Parathyroid adenoma (tissue), 2 donors: ENCODE data around the gene PIK3R3.

Experiments
- H2AFZ ChIP-seq: fragments of 300-600 bp; sonication (generic); one replicate; pipeline ENCODE4 v1.7.0; 2017; ENCODE audit warnings: antibody characterized with exemption, mild to moderate bottlenecking
- H3K27ac ChIP-seq: fragments of 300-600 bp; sonication (generic); one replicate; pipeline ENCODE4 v1.7.0; 2017
- H3K27me3 ChIP-seq: fragments of 300-600 bp; sonication (generic); one replicate; pipeline ENCODE4 v1.7.0; 2017; ENCODE audit warnings: low read length; ENCODE audit not compliant: control insufficient read depth, insufficient read depth
- H3K36me3 ChIP-seq: fragments of 300-600 bp; sonication (generic); one replicate; pipeline ENCODE4 v1.7.0; 2017; ENCODE audit warnings: low read length; ENCODE audit not compliant: control insufficient read depth, insufficient read depth
- H3K4me1 ChIP-seq: fragments of 300-600 bp; sonication (generic); one replicate; pipeline ENCODE4 v1.7.0; 2017; ENCODE audit warnings: control low read depth
- H3K4me2 ChIP-seq: fragments of 300-600 bp; sonication (generic); one replicate; pipeline ENCODE4 v1.7.0; 2017; ENCODE audit warnings: low read length
- H3K4me3 ChIP-seq: fragments of 300-600 bp; sonication (generic); one replicate; pipeline ENCODE4 v1.7.0; 2017; ENCODE audit warnings: low read depth, low read length
- H3K79me2 ChIP-seq: fragments of 300-600 bp; sonication (generic); one replicate; pipeline ENCODE4 v1.7.0; 2017; ENCODE audit warnings: control low read depth
- H3K9ac ChIP-seq: fragments of 300-600 bp; sonication (generic); one replicate; pipeline ENCODE4 v1.7.0; 2017; ENCODE audit warnings: mild to moderate bottlenecking
- H3K9me3 ChIP-seq: fragments of 300-600 bp; sonication (generic); one replicate; pipeline ENCODE4 v1.7.0; 2017; ENCODE audit warnings: low read length; ENCODE audit not compliant: control insufficient read depth
- CTCF ChIP-seq: fragments of 300-600 bp; sonication (generic); IDR thresholded peaks from one replicate; pipeline ENCODE4 v1.7.0; 2017; ENCODE audit warnings: antibody characterized with exemption, mild to moderate bottlenecking
- donor health status: primary hyperparathyroidism.

Gene PIK3R3

GRCh38 chr1:46166521-46167462 is 34.4 kb upstream of the PIK3R3 start:
- peaks cover 10% of the 10 kb centered on the region for H3K4me1 ChIP-seq
- H3K27me3 ChIP-seq: no peaks in the 10 kb centered on the region
- TF ChIP-seq CTCF: no peak
- H3K36me3 ChIP-seq: no peaks in the 10 kb centered on the region
- H2AFZ ChIP-seq: peak overlapping the region; percentile 22
- peak overlapping the region; percentile 84 for H3K27ac ChIP-seq
- peak overlapping the region; percentile 27 for H3K4me3 ChIP-seq
- H3K9me3 ChIP-seq: no peaks in the 10 kb centered on the region
- peak overlapping the region; percentile 33 for H3K4me2 ChIP-seq
- no peaks in the 10 kb centered on the region for H3K79me2 ChIP-seq
- no peak overlapping the region for H3K9ac ChIP-seq

DNA sequence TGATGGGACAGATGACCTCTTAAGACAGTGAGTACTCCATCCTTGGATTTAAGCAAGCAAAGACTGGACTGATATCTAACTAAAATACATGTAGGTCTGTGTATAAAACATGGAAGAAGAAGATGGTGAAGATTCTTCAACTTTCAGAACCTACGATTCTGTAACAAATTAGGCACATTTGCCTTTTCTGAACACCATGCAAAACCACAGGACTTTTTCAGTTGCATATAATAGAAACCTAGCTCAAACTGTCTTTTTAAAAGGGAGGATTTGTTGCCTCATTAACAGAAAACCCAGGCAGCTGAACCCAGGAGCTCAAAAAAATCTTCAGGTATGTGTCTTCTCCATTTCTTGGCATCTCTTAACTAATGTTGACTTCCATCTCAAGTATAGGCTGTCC is 27.8 kb upstream of the PIK3R3 start:
- Histone ChIP-seq H3K4me2 (no peak overlapping the region), H3K4me3 (no peak overlapping the region), H3K36me3 (no peaks in the 10 kb centered on the region), H2AFZ (no peak overlapping the region), H3K79me2 (no peaks in the 10 kb centered on the region), H3K9ac (no peak overlapping the region), H3K27me3 (no peaks in the 10 kb centered on the region), H3K4me1 (no peaks in the 10 kb centered on the region), H3K9me3 (no peaks in the 10 kb centered on the region), H3K27ac (no peak overlapping the region)
- no peak for TF ChIP-seq CTCF

GRCh38 chr1:46159516-46159915 is 27.1 kb upstream of the PIK3R3 start:
- no peaks in the 10 kb centered on the region for H3K27me3 ChIP-seq
- no peaks in the 10 kb centered on the region for H3K79me2 ChIP-seq

GRCh38 chr1:46158312-46159281 is 26.2 kb upstream of the PIK3R3 start:
- Histone ChIP-seq H3K9ac (no peak overlapping the region), H3K27ac (no peak overlapping the region), H3K4me2 (no peak overlapping the region), H3K79me2 (no peaks in the 10 kb centered on the region), H3K36me3 (no peaks in the 10 kb centered on the region), H3K9me3 (no peaks in the 10 kb centered on the region), H3K4me1 (no peaks in the 10 kb centered on the region), H2AFZ (no peak overlapping the region), H3K27me3 (no peaks in the 10 kb centered on the region), H3K4me3 (no peak overlapping the region)
- TF ChIP-seq CTCF: no peak

More at GRCh38 chr1:46159516-46159915, 27.1 kb upstream of the PIK3R3 start:
- Histone ChIP-seq H3K4me3 (no peak overlapping the region), H2AFZ (no peak overlapping the region), H3K9me3 (no peaks in the 10 kb centered on the region), H3K27ac (no peak overlapping the region), H3K9ac (no peak overlapping the region), H3K4me1 (no peaks in the 10 kb centered on the region), H3K36me3 (no peaks in the 10 kb centered on the region), H3K4me2 (no peak overlapping the region)
- TF ChIP-seq CTCF: no peak
